ENCODE data around the gene IRX4. TPM values are rescaled to one million over a fixed set of nuclear protein-coding genes. Genes with fewer than 3 reads are reported as not detected.

Gene IRX4
- total and polyA plus RNA-seq, 9 of the 15 experiments (the other 6 are each of a cell fraction or from before 2014, with no cell fraction given) = not detected

- in situ Hi-C loops (cut with MboI) (no loop called here), intact Hi-C loops (cut with micrococcal nuclease) (no loop called here)
- Histone ChIP-seq H3K4me3 (no peak overlapping the region), H2AFZ (ENCODE audit: low read depth, low read length) (no peak overlapping the region), H3K9me3 (replicated peaks; ENCODE audit: control insufficient read depth, insufficient read depth, low read depth, low read length) (peaks cover 8% of the 10 kb centered on the region; the same call in 1 of the 2 replicates), H3K27ac (ENCODE audit: extremely low read depth, low read depth, low read length) (no peak overlapping the region), H3K36me3 (ENCODE audit: control insufficient read depth, insufficient read depth, low read length) (no peaks in the 10 kb centered on the region; the same call in 2 of the 3 replicates), H3K27me3 (ENCODE audit: control insufficient read depth in 2 of 2, insufficient read depth in 2 of 2, low read length in 2 of 2) (peaks cover 6 to 64% of the 10 kb centered on the region in 2 experiments), H3K4me2 (ENCODE audit: insufficient read depth, low read length) (no peak overlapping the region), H3K79me2 (ENCODE audit: control insufficient read depth, insufficient read depth, low read length) (no peaks in the 10 kb centered on the region), H3K4me1 (replicated peaks in 1 of 2; ENCODE audit: control insufficient read depth in 2 of 2, insufficient read depth in 2 of 2, low read length in 2 of 2) (peaks cover 0 to 15% of the 10 kb centered on the region in 2 experiments; a peak in 1 of 5 replicates), H3K9me1 (ENCODE audit: control insufficient read depth, insufficient read depth, low read length) (no peaks in the 10 kb centered on the region), H4K20me1 (replicated peaks; ENCODE audit: control insufficient read depth, insufficient read depth, low read length) (no peaks in the 10 kb centered on the region; the same call in 1 of the 2 replicates), H3K9ac (ENCODE audit: insufficient read depth in 1 of 2, low read depth in 2 of 2, low read length in 2 of 2) (no peak overlapping the region)
- ATAC-seq (peak; percentile 34; the same call in 2 of the 3 replicates), FAIRE-seq (no peak), DNase-seq (ENCODE audit: extremely low read depth in 1 of 4, low spot score in 3 of 4) (no peak)
- ChIA-PET CTCF (ENCODE audit: low intra/inter-chr PET ratio) (no interaction called here), POLR2A (interaction anchor here (0.8 kb wide), 1 partner anchor 244 kb away, joined by 3 read pairs; no protein-coding TSS in a partner anchor)
- no TSS peak for BruUV-seq (replicated peaks)
- whole genome bisulfite sequencing (ENCODE audit: insufficient coverage, low coverage, missing lambda C conversion rate) = 17% methylated on average over 49 of the region's 66 CpGs
- TF ChIP-seq FOXP4 (CRISPR knock-in tag; IDR thresholded peaks at IDR 0.05; ENCODE audit: borderline replicate concordance) = no peak
- no peak for TF ChIP-seq BCL6 (CRISPR knock-in tag; IDR thresholded peaks at IDR 0.05)
- TF ChIP-seq ZKSCAN8 (CRISPR knock-in tag; IDR thresholded peaks at IDR 0.05) = no peak
- no peak for TF ChIP-seq ATF7 (IDR thresholded peaks at IDR 0.05)
- TF ChIP-seq GABPA (tag; conservative IDR thresholded peaks at IDR 0.05; ENCODE audit: low read depth) = no peak
- no peak for TF ChIP-seq ZNF318 (IDR thresholded peaks at IDR 0.05; ENCODE audit: borderline replicate concordance in 1 of 2, low read depth in 1 of 2)
Measured at GRCh38 chr5:1930880-1931603, 48.3 kb upstream of the IRX4 start.

Measured in K562 (cell line).